ENCODE results near the gene AGXT2. TPM values are rescaled to one million over a fixed set of nuclear protein-coding genes. Genes with fewer than 3 reads are reported as not detected.

The AGXT2 gene
- total RNA-seq, 1 donor from 2014 or later, result not detected

DNA sequence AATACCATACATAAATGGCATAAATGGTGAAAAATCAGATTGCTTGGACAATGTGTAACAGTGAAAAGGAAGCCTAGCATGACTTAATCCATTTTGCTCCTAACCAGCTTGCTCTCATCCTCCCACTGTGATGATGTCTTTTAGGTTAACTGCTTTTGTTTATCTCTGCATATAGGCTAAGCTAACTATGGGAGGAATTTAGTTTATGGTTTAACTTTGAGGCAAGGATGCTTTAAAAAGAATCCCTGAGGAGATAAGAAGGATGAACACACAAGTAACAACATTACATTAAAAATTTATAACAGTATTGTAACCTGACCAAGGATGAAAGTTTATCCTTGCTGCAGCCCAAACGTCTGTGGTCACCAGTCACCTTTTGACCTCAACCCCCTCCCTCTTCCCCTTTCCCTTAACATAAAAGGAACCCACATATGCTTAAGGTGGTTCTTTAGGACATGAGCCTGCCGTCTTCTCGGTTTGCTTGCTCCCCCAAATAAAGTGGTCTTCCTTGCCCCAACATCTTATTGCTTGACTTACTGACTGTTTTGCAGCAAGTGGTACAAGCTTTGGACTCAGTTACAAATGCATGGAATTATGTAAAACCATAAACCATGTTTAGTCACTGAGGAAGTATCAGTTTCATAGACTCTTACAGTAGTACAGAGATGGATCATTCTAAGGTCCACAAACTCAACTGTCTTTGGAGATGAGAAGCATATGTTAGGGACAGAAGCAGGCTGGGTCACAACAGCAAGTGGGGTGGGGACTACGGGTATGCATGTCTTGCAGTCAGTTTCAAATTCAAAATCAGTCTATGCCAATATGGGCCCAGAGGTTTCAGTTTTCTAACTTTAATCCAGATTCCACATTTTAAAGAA, 31.3 kb downstream of the AGXT2 start:
- intact Hi-C loops (cut with micrococcal nuclease), result no loop called here
- H3K27ac ChIP-seq (replicated peaks), result no peak overlapping the region
- no peak for DNase-seq

DNA sequence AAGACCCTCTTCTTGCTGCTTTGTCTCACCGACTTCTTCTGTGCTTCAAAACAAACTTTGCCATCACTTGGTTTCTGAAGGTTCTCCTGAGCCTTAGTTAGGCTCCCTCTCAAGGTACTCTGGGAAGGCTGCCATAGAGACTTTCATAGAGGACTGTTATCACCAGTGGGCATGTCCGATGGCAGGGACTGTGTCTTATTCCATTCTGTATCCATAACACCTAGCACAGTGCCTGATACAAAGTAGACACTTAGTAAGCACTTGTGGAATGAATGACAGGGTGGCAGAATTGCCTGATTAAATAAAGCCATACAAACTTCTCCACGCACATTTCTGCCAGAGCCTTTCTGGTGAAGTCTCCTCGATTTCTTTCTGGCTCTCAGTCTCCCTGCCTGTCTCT, 32.7 kb downstream of the AGXT2 start:
- H3K9me3 ChIP-seq (replicated peaks), result no peaks in the 10 kb centered on the region
- TF ChIP-seq, protein P1, sequence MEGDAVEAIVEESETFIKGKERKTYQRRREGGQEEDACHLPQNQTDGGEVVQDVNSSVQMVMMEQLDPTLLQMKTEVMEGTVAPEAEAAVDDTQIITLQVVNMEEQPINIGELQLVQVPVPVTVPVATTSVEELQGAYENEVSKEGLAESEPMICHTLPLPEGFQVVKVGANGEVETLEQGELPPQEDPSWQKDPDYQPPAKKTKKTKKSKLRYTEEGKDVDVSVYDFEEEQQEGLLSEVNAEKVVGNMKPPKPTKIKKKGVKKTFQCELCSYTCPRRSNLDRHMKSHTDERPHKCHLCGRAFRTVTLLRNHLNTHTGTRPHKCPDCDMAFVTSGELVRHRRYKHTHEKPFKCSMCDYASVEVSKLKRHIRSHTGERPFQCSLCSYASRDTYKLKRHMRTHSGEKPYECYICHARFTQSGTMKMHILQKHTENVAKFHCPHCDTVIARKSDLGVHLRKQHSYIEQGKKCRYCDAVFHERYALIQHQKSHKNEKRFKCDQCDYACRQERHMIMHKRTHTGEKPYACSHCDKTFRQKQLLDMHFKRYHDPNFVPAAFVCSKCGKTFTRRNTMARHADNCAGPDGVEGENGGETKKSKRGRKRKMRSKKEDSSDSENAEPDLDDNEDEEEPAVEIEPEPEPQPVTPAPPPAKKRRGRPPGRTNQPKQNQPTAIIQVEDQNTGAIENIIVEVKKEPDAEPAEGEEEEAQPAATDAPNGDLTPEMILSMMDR (IDR thresholded peaks at IDR 0.05; ENCODE audit: borderline replicate concordance), result no peak
- no peak overlapping the region for H3K4me3 ChIP-seq
- H3K27me3 ChIP-seq (ENCODE audit: low read depth), result peaks cover 23% of the 10 kb centered on the region
- no peaks in the 10 kb centered on the region for H3K36me3 ChIP-seq
- no peak for DNase-seq
- H3K4me1 ChIP-seq, result peaks cover 14% of the 10 kb centered on the region
- intact Hi-C loops (cut with micrococcal nuclease), result no loop called here
- no peak overlapping the region for H3K27ac ChIP-seq (replicated peaks)

More for the DNA sequence above, 31.3 kb downstream of the AGXT2 start:
- H3K9me3 ChIP-seq (replicated peaks), result no peaks in the 10 kb centered on the region
- no peaks in the 10 kb centered on the region for H3K36me3 ChIP-seq
- TF ChIP-seq, protein P1 (IDR thresholded peaks at IDR 0.05; ENCODE audit: borderline replicate concordance), result no peak
- H3K4me3 ChIP-seq, result no peak overlapping the region
- peaks cover 13% of the 10 kb centered on the region for H3K4me1 ChIP-seq
- peaks cover 23% of the 10 kb centered on the region for H3K27me3 ChIP-seq (ENCODE audit: low read depth)

DNA sequence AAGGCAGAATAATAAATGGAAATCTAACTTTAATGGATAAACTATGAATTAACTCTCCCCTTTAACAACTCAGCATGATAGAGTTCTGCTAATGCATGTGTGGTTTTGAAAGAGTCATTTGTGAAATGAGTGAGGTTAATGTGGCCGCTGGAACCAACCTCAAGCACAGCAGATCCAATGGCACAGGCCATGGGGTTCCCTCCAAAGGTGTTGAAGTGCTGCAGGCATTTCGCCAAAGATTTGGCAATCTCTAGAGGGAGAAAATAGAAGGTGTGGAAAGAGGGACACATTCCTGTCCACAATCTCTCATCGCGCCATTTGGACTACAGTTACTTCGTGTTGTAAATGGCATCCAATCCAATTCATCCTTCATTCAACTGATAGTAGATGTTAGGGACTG, 35.0 kb downstream of the AGXT2 start:
- H3K27me3 ChIP-seq (ENCODE audit: low read depth), result peaks cover 22% of the 10 kb centered on the region
- H3K9me3 ChIP-seq (replicated peaks), result peaks cover 4% of the 10 kb centered on the region
- H3K36me3 ChIP-seq, result no peaks in the 10 kb centered on the region
- intact Hi-C loops (cut with micrococcal nuclease), result no loop called here
- H3K4me3 ChIP-seq, result no peak overlapping the region
- peaks cover 17% of the 10 kb centered on the region for H3K4me1 ChIP-seq
- DNase-seq, result peak; percentile 61
- TF ChIP-seq, protein P1 (IDR thresholded peaks at IDR 0.05; ENCODE audit: borderline replicate concordance), result no peak
- no peak overlapping the region for H3K27ac ChIP-seq (replicated peaks)

DNA sequence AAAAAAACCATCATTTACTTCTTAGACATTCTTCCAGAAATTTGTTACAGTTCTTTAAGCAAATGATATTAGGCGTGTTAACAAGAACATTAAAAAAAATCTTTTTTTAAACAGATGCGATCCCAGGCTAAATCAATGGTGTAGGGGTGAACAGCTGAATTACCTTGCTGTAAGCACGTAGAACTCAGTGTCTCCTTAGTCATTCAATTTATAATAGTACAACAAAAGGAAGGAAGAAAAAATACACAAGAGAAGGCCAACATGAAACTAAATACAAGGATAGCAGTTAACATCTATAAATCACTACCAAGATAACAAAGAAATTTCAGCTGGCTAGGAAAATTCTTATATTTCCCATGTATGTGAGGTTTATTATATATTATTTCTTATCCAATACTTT, 35.4 kb downstream of the AGXT2 start:
- DNase-seq, result no peak
- H3K9me3 ChIP-seq (replicated peaks), result peaks cover 8% of the 10 kb centered on the region
- H3K4me1 ChIP-seq, result peaks cover 17% of the 10 kb centered on the region
- no peak overlapping the region for H3K4me3 ChIP-seq
- no peak overlapping the region for H3K27ac ChIP-seq (replicated peaks)
- H3K36me3 ChIP-seq, result no peaks in the 10 kb centered on the region
- H3K27me3 ChIP-seq (ENCODE audit: low read depth), result peaks cover 19% of the 10 kb centered on the region
- intact Hi-C loops (cut with micrococcal nuclease), result no loop called here
- TF ChIP-seq, protein P1 (IDR thresholded peaks at IDR 0.05; ENCODE audit: borderline replicate concordance), result no peak

DNA sequence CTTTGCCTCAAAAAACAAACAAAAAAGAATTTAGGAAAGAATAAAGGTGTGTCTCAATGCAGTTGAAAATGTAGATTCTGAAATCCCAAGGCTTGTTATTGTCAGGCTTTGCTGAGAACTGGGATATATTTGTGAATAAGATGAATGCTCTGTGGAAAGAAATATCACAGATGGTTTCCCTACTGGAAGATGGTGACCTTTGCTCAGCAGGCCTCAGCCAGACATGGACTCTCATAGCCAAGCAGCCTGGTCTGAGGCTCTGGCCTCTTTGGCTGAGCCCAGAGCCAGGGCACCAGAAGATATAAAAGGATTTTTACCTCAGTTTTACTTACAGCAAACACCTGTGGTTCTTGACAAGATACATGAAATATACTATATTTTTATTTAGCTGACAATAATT, 37.1 kb downstream of the AGXT2 start:
- Histone ChIP-seq H3K27me3 (ENCODE audit: low read depth) (peaks cover 18% of the 10 kb centered on the region), H3K27ac (replicated peaks) (no peak overlapping the region), H3K4me1 (peaks cover 17% of the 10 kb centered on the region), H3K4me3 (no peak overlapping the region), H3K36me3 (no peaks in the 10 kb centered on the region), H3K9me3 (replicated peaks) (peaks cover 14% of the 10 kb centered on the region)
- TF ChIP-seq, protein P1 (IDR thresholded peaks at IDR 0.05; ENCODE audit: borderline replicate concordance), result no peak
- DNase-seq, result no peak
- intact Hi-C loops (cut with micrococcal nuclease), result no loop called here
